HG03342 (cell line): ENCODE results near the gene ZNF580.

Experiments
- ATAC-seq: cut with Tn5 transposase; IDR thresholded peaks from one replicate; pipeline ENCODE4 v1.9.1; 2021; ENCODE audit warnings: mild to moderate bottlenecking, moderate library complexity; ENCODE audit not compliant: unreplicated experiment

ZNF580 gene

GRCh38 chr19:55640577-55641425 is at the start of gene ZNF580:
TSS of gene ZNF580 (plus strand) at chr19:55641002. CDS start at chr19:55642509, 1,507 bp downstream.
- ATAC-seq: no peak

DNA sequence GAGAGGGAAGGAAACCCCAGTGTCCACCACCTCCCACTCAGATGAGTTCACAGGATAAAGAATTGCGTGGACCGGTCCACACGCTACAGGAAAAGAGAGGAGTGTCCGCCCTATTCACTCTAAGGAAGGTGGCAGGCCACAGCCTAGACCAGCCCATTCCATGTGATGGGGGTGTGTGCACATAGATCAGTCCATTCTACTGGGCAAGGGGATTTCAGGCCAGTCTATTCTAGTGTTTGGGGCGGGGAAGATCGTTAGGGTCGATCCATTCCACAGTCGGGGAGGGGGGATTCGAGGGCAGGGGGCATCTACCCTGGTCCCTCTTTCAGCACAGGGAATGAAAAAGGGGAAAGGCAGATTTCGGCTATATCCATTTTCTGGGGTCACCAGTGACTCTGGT is 49.2 kb upstream of the ZNF580 start:
- ATAC-seq: no peak

DNA sequence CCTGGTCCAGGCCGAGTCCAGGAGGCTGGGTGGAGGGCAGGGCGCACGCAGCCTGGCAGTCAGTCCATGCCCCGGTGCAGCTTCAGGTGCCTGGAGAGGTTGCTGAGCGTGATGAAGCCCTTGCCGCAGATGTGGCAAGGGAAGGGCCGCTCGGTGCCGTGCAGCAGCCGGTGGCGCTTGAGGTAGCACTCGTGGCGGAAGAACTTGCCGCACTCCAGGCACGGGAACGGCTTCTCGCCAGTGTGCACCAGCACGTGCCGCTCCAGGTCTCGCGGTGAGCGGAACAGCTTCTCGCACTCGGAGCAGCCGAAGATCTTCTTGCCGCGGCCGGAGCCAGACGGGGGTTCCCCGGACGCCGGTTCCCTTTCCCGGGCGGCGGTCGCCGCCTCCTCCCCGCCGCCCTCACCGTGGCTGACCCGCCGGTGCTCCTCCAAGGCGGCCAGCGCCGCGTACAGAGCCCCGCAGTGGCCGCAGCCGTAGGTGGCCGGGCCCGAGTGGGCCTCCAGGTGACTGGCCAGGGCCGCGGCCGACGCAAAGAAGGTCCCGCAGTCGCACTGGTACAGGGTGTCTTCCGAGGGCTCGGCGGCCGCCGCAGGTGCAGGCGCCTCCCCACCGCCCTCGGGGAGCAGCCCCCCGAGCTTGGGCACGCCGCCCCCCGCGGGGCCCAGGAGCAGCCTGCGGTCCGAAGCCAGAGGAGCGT is 48.3 kb upstream of the ZNF580 start:
- ATAC-seq: no peak

DNA sequence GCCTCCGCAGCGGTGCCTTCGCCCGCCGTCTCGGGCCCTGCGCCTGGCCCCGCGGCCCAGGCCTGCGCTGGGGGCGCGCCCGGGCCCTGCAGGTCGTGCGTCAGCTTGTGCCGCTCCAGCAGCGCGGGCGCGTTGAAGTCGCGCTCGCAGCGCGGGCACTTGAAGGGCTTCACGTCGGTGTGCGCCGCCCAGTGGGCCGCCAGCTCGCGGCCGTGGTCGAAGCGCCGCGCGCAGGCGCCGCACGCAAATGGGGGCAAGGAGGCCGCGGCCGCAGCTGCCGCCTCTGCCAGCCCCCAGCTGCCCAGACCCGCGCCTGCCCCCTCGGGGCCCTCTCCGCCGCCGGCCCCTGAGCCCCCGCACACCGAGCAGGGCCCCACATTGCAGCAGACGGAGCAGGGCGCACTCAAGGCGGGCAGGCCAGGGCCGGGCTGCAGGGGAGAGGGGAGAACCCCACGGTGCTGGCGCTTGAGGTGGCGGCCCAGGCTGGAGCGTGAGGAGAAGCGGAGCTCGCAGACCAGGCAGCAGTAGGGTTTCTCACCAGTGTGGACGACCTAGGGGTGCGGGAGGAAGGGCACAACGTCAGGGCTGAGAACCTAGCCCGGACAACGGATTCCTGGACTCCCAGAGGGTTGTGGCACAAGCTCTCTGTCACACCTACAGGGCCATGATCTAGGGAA is 47.6 kb upstream of the ZNF580 start:
- ATAC-seq: no peak

GRCh38 chr19:55594996-55595545 is 45.7 kb upstream of the ZNF580 start:
- no peak for ATAC-seq

DNA sequence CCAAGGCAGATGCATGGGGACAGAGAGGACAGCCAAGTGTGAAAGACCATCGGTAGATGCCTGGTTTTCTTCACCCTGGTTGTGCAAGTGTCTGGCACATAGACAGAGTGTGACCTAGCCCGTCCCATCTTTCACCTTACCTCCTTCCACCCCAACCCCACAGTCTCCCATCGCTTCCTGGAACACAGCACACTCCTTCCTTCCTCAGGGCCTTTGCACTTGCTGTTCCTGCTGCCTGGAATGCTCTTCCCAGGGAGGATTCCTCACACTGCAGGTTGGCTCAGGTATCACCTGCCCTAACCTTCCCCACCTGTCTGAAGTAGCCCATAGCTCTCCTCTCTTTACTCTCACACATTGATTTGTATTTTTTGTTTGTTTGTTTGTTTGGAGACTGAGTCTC is 44.5 kb upstream of the ZNF580 start:
- no peak for ATAC-seq

DNA sequence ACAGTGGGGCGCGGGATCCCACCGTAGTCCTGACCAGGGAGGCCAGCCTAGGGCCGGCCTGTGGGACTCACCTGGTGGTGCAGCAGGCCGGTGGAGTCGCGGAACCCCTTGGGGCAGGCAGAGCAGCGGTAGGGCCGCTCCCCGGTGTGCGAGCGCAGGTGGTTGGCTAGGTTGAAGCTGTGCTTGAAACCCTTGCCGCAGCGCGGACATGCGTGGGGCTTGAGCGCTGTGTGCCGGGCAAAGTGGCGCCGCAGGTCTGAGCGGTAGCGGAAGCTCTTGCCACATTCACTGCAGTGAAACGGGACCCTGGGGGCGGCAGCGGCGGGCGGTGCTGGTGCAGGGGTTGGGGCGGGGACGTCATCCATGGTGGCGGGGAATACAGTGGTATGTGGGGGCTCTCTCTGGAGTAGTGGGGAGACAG is 43.3 kb upstream of the ZNF580 start:
- no peak for ATAC-seq

- ATAC-seq: no peak
These were observed 42.8 kb upstream of the ZNF580 start for GRCh38 chr19:55598034-55598433.

DNA sequence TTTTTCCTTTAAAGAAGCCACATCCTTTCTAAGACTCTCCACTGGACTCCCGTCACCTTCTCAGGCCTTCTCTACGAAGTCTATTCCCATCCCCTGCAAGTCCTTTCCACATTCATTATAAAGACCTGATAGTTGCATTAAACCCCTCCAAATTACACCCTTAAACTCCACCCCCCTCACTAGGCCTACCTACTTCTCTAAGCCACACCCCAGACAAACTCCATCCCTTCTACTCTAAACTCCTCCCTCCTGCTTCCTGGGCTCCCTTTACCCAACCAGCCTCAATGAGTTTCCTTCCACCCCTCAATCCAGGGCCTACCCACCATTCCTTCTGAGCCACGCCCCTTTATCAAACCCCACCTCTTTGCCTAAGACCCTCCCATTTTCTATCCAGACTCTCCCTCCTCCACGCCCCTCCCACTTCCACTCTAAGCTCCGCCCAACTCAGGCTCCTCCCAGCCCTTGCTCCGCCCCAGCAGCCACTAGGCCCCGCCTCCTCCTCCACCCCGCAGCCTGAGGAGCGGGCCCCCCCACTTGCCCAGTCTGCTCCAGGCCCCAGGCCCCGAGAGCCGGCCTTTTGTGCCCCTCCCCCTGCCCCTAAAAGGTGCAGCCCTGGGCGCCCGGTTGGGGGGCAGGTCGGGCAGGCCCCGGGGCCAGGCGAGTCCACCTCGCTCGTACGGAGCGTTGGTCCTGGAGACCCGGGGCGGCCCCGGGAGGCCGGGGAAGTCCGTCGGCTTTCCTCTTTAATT is 41.9 kb upstream of the ZNF580 start:
- ATAC-seq: peak; percentile 51

GRCh38 chr19:55599468-55599841 is 41.3 kb upstream of the ZNF580 start, which contains the start of gene FIZ1:
TSS of gene FIZ1 (minus strand) at chr19:55599517. CDS start at chr19:55597865, 1,652 bp downstream.
- ATAC-seq: peak; percentile 44

DNA sequence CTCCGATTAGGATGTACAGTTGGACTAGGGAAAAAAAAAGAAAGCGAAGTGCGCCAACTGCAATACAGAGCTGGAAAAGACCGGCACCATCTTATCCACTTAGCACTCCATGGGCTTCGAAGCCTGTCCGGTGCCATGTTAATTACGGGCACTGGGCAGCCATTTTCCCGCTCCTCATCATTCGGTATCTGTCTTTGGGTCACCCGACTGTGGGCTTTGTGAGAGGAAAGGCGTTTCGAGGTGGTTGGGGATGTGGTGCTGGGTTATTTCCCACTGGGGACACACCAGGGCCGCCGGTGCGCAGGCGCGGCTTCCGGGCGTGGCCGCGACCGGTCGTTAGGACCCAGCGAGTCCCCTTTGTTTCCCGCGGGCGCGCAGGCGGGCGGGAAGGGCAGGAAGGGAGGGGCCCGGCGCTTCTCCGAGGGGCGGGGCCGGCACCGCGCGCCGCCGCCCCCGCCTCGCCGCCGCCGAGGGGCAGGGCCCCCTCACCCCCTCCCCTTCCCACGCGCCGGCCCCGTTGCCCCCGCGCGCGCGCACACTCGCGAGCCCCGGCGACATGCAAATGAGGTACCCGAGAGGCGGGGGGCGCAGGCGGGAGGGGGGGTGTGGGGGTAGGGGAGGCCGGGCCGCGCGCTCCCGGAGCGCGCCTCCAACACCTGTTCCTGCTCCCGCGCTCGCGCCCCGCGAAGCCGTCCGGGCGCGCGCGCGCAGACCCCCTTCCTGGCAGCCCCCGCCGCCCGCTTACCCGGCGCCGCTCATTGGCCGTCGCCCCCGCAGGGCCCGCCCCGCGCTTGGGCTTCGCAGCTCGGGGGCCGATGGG is 40.8 kb upstream of the ZNF580 start, which contains the start of gene ZNF524:
Gene ZNF524, plus strand, starts transcription at position 447 of the 820 bp plus-strand sequence. CDS start 1,825 bp downstream, outside the sequence.
- ATAC-seq: peak; percentile 36

DNA sequence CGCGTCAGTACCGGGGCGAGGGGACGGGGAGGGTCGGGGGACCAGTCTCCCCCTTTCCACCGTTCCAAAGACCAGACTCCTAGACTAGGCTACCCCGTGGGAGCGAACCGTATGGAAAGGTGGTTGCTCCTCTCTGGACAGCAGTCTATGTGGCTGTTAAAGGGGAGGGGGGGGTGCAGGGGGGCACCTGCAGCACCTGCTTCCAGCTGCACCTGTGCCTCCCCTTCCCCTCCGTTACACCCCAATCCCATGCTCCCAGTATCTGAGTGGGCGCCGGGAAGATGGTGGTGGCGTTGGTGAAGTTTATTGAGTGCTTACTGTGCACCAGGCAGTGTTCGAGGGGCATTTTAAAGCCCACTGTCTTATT is 40.2 kb upstream of the ZNF580 start:
- no peak for ATAC-seq

DNA sequence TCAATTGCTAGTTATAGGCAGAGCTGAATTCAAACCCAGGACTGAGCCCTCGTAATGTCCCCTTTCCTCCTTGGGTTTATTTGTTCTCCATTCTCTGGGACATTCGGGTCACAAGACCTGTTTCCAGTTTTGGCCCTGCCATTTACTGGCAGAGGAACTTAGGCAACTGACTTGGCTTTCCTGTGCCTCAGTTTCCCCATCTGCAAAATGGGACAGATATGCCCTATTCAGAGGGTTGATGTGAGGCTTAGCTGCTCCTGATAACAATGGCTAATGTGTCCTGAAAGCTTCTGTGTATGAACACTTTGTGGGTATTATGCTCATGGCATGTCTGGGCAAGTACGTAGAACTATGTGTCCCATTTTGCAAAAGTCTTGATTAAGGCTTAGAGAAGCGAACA is 39.7 kb upstream of the ZNF580 start:
- no peak for ATAC-seq

DNA sequence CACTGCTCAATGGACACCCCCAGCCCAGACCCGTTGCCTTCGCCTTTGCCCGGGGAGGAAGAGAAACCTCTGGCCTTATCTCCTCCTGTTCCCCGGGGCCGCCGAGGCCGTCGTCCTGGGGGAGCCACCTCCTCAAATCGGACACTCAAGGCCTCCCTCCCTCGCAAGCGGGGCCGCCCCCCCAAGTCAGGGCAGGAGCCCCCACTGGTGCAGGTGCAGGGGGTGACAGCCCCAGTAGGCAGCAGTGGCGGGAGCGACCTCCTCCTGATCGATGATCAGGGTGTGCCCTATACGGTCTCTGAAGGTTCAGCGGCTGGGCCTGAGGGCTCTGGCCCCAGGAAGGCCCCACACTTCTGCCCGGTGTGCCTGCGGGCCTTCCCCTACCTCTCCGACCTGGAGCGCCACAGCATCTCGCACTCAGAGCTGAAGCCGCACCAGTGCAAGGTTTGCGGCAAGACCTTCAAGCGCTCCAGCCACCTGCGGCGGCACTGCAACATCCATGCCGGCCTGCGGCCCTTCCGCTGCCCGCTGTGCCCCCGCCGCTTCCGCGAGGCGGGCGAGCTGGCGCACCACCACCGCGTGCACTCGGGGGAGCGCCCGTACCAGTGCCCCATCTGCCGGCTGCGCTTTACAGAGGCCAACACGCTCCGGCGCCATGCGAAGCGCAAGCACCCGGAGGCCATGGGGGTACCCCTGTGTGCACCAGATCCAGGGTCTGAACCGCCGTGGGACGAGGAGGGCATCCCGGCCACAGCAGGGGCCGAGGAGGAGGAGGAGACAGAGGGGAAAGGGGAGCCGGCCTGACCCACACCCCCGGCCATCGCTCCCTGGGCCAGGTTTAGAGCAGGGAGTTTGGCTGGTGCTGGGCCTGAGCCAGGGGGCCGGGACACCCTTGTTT is 38.4 kb upstream of the ZNF580 start:
- no peak for ATAC-seq

- no peak for ATAC-seq
These were observed 37.7 kb upstream of the ZNF580 start for GRCh38 chr19:55603115-55603514.

DNA sequence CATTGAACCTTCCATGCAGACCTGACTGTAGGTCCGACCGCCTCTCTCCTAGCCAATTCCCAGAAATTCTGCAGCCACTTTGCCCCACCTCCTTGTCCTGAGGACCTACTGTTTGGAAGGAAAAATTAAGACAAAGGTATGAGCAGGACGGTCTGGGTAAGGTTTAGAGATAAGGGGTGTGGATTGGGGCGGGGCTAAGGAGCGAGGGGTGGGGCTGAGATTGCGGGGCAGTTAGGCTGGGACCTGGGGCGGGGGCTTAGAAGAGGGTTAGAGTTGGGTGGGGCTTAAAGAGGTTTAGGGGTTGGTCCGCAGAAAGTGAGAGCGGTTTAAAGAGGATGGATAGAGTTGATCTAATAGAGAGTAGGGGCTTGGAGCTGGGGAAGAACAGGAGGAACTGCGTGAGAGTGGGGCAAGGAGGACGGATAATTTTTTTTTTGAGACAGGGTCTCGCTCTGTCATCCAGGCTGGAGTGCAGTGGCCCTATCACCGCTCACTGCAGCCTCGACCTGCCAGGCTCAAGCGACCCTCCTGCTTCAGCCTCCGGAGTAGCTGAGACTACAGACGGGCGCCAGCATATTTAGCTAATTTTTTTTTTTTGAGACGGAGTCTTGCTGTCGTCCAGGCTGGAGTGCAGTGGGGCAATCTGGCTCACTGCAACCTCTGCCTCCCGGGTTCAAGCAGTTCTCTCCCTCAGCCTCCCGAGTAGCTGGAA is 37.1 kb upstream of the ZNF580 start:
- ATAC-seq: no peak

DNA sequence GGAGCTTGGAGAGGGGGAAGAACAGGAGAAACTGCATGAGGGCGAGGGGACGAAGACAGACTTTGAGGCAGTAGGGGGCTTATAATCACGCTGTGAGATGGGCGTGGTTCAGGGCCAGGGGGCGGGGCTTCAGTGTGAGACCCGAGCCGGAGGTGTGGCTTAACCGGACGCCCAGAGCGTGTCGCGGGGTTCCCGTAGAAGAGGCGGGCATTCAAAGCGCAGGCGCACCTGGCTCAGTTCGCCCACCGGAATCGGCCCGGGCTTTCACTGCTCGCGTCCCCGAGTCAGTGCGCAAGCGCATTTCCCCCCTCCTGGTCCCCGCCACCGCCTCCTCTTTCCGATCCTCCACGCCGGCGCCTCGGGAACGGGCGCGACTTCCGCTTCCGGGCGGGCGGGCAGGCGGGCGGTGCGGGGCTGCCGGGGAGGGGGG is 35.6 kb upstream of the ZNF580 start:
- ATAC-seq: peak; percentile 61
